GM19193 (cell line): ENCODE results near the gene RAG2.

Source experiments
- POLR2A ChIP-seq: IDR thresholded peaks from 4 replicates; pipeline ENCODE4 v1.6.1; 2011; ENCODE audit not compliant: insufficient read depth, insufficient read length; ENCODE audit errors: extremely low read depth

The RAG2 gene

GRCh38 chr11:36615826-36616225 is 17.8 kb upstream of the RAG2 start:
- no peak for TF ChIP-seq POLR2A

- TF ChIP-seq POLR2A, result no peak
Observed at GRCh38 chr11:36609383-36609782, 11.3 kb upstream of the RAG2 start.

- TF ChIP-seq POLR2A, result no peak
Observed at GRCh38 chr11:36608491-36609199, 10.6 kb upstream of the RAG2 start.

- TF ChIP-seq POLR2A, result no peak
Observed at GRCh38 chr11:36605221-36606216, 7.5 kb upstream of the RAG2 start.

GRCh38 chr11:36602135-36602534 is 4.1 kb upstream of the RAG2 start:
- no peak for TF ChIP-seq POLR2A

- no peak for TF ChIP-seq POLR2A
Observed at GRCh38 chr11:36601155-36601554, 3.1 kb upstream of the RAG2 start.

GRCh38 chr11:36600180-36600579 is 2.1 kb upstream of the RAG2 start:
- TF ChIP-seq POLR2A, result no peak

DNA sequence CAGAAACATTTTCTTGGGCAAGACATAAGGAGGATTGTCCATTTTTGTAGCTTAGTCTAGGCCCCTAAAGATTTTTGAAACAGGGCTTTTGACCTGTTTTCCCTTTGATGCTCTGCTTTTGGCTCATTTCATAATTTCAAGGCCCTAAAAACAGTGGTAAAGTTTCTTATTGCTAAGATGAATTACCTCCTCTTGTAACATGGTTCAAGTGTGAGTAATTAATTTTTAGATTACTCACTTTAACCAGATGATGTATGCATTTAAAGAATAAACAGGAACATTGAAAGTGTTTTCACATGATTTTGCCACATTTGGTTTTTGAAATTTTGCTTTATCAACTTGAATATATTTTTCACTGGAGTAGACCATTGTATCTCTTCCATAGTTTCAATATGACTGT is 1.2 kb downstream of the RAG2 start:
- TF ChIP-seq POLR2A, result no peak

DNA sequence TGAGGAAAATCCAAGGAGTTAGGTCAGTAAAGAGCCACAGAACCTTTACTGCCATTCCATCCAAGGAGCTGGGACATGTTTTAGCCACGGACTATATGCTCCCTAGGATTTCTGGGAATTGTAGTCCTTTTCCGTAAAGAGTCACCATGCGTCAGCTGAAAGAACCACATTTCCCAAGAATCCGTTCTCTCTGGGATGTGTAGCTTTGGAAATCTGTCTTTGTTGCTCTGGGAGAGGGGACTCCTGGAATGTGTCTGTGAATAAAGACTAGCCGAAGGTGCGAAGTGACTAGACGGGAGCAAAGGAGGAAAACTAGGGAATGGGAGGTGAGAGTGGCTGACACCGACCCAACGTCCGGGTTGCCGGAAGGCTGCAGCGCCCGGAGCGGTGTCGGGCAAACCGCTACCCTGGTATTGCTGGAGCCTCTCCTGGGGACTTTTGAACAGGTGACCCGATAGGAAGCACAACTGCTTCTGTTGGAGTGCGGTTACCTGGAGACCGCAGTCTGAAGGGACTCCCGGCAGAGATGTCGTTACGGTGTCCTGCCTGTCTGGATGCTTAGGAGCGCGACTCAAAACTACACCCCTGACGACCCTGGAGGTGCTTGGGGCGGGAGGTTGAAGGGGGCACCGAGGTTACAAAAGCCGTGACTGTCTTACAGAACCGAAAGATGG is 3.6 kb downstream of the RAG2 start, which contains the start of gene IFTAP:
Gene IFTAP (plus strand): TSS at position 187 of the 674 bp plus-strand sequence. CDS start 15,602 bp downstream, outside the sequence.
- TF ChIP-seq POLR2A, result no peak

GRCh38 chr11:36591433-36591832 is 6.6 kb downstream of the RAG2 start:
- TF ChIP-seq POLR2A, result no peak

DNA sequence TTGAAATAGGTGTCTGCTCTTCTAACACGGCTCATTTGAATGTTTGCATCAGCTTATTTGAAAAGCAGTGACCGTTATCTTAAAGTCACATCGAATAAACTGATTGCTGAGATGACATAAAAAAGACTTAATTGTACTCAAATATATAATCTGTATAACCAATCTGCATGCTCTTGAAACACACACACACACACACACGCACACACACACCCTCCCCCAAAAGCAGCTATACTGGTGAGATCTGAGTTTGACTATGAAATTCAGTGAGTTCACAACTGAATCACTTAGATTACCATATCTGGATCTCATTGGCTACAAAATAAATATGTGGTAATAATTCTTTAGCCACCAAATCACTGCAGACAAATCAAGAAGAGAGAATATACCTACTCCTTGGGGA is 7.5 kb downstream of the RAG2 start:
- no peak for TF ChIP-seq POLR2A

DNA sequence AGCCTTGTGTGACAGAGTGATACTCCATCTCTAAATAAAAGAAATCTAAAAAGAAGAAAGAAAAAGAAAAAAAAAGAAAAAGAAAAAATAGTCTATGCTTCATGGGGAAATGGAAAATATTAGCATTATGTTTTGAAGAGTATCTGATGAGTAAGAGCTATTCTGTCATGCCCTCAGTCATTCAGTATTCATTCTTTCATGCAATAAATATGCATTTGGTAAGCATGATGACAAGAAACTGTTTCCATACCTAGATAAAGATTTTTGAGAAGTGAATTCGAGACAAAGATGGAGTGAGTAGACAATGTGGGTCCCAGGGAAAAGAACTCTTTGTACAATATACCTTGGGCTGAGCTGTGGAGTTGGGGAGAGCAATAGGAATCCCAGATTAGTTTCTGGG is 9.9 kb downstream of the RAG2 start:
- TF ChIP-seq POLR2A, result no peak

DNA sequence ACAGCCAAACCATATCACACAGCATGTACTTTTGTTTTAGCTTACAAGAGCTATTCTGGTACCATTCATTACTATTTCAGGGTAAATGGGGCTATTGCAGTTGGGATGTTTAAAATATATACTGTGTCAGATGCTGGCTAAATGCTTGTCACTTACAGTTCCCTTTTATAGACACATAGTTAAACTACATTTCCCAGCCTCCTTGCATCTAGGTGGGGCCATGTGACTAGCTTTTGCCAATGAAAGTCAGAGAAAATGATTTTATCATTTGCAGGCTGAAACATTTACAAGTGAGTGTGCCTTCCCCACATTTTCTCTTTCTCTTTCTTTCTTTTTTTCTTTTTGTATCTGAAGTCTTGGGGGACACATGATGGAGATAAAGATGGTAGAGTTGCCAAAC is 11.5 kb downstream of the RAG2 start:
- TF ChIP-seq POLR2A, result no peak

DNA sequence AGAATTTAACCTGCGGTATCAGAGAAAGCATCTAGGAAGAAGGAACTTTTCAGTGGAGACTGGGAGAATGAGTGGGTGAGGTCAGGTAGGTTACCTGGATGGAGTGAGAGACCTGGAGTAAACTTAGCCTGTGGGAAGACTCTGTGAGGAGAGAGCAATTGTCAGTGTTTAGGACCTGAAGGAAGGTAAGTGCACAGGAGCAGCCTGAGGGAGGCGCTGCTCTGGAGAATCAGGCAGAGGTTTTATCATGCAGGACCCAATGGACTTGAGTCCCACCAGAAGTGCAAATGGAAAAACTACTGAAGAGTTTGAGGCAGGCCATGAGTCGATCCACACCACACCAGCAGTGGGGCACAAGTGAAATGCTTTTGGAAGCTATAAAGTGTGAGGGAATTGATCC is 14.4 kb downstream of the RAG2 start:
- no peak for TF ChIP-seq POLR2A

GRCh38 chr11:36581536-36581935 is 16.5 kb downstream of the RAG2 start:
- TF ChIP-seq POLR2A, result no peak
